ENCODE measurements around the gene ARHGAP22. TPM values are rescaled to one million over a fixed set of nuclear protein-coding genes. Genes with fewer than 3 reads are reported as not detected.
A peak's percentile ranks its signal among the peaks of the same experiment; 100 is the strongest.

The ARHGAP22 gene
- total RNA-seq, 2 donors from 2014 or later, result 1.9 to 2.9 TPM

GRCh38 chr10:48509974-48510692 is 94.7 kb downstream of the ARHGAP22 start:
- ATAC-seq, result no peak
- intact Hi-C loops (cut with DNase I, micrococcal nuclease), result no loop called here
- no peak for DNase-seq

GRCh38 chr10:48508791-48509772 is 95.8 kb downstream of the ARHGAP22 start:
- ATAC-seq, result no peak
- intact Hi-C loops (cut with DNase I, micrococcal nuclease), result no loop called here
- DNase-seq, result no peak

- intact Hi-C loops (cut with DNase I, micrococcal nuclease), result no loop called here
- DNase-seq, result peak in 1 of 2 donors; percentile 44
- ATAC-seq, result peak; percentile 69
Measured at GRCh38 chr10:48507933-48508790, 96.7 kb downstream of the ARHGAP22 start.

GRCh38 chr10:48507494-48507893 is 97.4 kb downstream of the ARHGAP22 start:
- intact Hi-C loops (cut with DNase I, micrococcal nuclease), result no loop called here
- no peak for DNase-seq
- no peak for ATAC-seq

GRCh38 chr10:48506147-48506917 is 98.5 kb downstream of the ARHGAP22 start:
- ATAC-seq (peak; percentile 57), DNase-seq (no peak)
- intact Hi-C loops (cut with DNase I, micrococcal nuclease), result no loop called here

GRCh38 chr10:48505394-48506112 is 99.3 kb downstream of the ARHGAP22 start:
- intact Hi-C loops (cut with DNase I, micrococcal nuclease), result no loop called here
- no peak for ATAC-seq
- no peak for DNase-seq

- intact Hi-C loops (cut with DNase I, micrococcal nuclease), result no loop called here
- no peak for DNase-seq
- no peak for ATAC-seq
Measured at GRCh38 chr10:48504141-48504885, 100.6 kb downstream of the ARHGAP22 start.

- ATAC-seq, result no peak
- no peak for DNase-seq
- intact Hi-C loops (cut with DNase I, micrococcal nuclease), result no loop called here
Measured at GRCh38 chr10:48503293-48503911, 101.5 kb downstream of the ARHGAP22 start.

- DNase-seq (no peak), ATAC-seq (no peak)
- intact Hi-C loops (cut with DNase I, micrococcal nuclease), result no loop called here
Measured at GRCh38 chr10:48502791-48503190, 102.1 kb downstream of the ARHGAP22 start.

- no peak for ATAC-seq
- DNase-seq, result no peak
- intact Hi-C loops (cut with DNase I, micrococcal nuclease), result no loop called here
Measured at GRCh38 chr10:48501787-48502771, 102.8 kb downstream of the ARHGAP22 start.

GRCh38 chr10:48501226-48501625 is 103.6 kb downstream of the ARHGAP22 start:
- intact Hi-C loops (cut with DNase I, micrococcal nuclease), result no loop called here
- ATAC-seq, result no peak

GRCh38 chr10:48500771-48501170 is 104.1 kb downstream of the ARHGAP22 start:
- no peak for DNase-seq
- ATAC-seq, result no peak
- intact Hi-C loops (cut with DNase I, micrococcal nuclease), result no loop called here

More at GRCh38 chr10:48501226-48501625, 103.6 kb downstream of the ARHGAP22 start:
- no peak for DNase-seq

- intact Hi-C loops (cut with DNase I, micrococcal nuclease), result no loop called here
- ATAC-seq (no peak), DNase-seq (no peak)
Measured at GRCh38 chr10:48498940-48499510, 105.8 kb downstream of the ARHGAP22 start.

GRCh38 chr10:48497780-48498770 is 106.8 kb downstream of the ARHGAP22 start:
- intact Hi-C loops (cut with DNase I, micrococcal nuclease), result no loop called here
- ATAC-seq (no peak), DNase-seq (no peak)
